ENCODE data around the gene CIAO3.

CIAO3 gene

GRCh38 chr16:768428-768827 lies 27.6 kb upstream of the CIAO3 start:
- H3K4me3 ChIP-seq (ENCODE audit: low read depth, low read length): no peak overlapping the region
- DNase-seq (ENCODE audit: low read depth): no peak
- TF ChIP-seq CTCF (IDR thresholded peaks at IDR 0.05; ENCODE audit: insufficient read depth, low read depth, low read length, missing control alignments): no peak

- no peak for DNase-seq (ENCODE audit: low read depth)
- no peak for TF ChIP-seq CTCF (IDR thresholded peaks at IDR 0.05; ENCODE audit: insufficient read depth, low read depth, low read length, missing control alignments)
- H3K4me3 ChIP-seq (ENCODE audit: low read depth, low read length): no peak overlapping the region
Observed at GRCh38 chr16:767743-768235, 27.0 kb upstream of the CIAO3 start.

GRCh38 chr16:766820-767640 lies 26.2 kb upstream of the CIAO3 start:
- TF ChIP-seq CTCF (IDR thresholded peaks at IDR 0.05; ENCODE audit: insufficient read depth, low read depth, low read length, missing control alignments): no peak
- no peak for DNase-seq (ENCODE audit: low read depth)
- H3K4me3 ChIP-seq (ENCODE audit: low read depth, low read length): no peak overlapping the region

- no peak for DNase-seq (ENCODE audit: low read depth)
- H3K4me3 ChIP-seq (ENCODE audit: low read depth, low read length): no peak overlapping the region
- no peak for TF ChIP-seq CTCF (IDR thresholded peaks at IDR 0.05; ENCODE audit: insufficient read depth, low read depth, low read length, missing control alignments)
Observed at GRCh38 chr16:766008-766819, 25.4 kb upstream of the CIAO3 start.

GRCh38 chr16:765488-765865 lies 24.7 kb upstream of the CIAO3 start:
- DNase-seq (ENCODE audit: low read depth): no peak
- TF ChIP-seq CTCF (IDR thresholded peaks at IDR 0.05; ENCODE audit: insufficient read depth, low read depth, low read length, missing control alignments): no peak
- no peak overlapping the region for H3K4me3 ChIP-seq (ENCODE audit: low read depth, low read length)

- TF ChIP-seq CTCF (IDR thresholded peaks at IDR 0.05; ENCODE audit: insufficient read depth, low read depth, low read length, missing control alignments): no peak
- H3K4me3 ChIP-seq (ENCODE audit: low read depth, low read length): no peak overlapping the region
Observed at GRCh38 chr16:764848-765487, 24.2 kb upstream of the CIAO3 start.

More at GRCh38 chr16:764848-765487, 24.2 kb upstream of the CIAO3 start:
- no peak for DNase-seq (ENCODE audit: low read depth)
